ENCODE measurements around the gene ADRB2.

GRCh38 chr5:148806520-148806931 is 19.9 kb upstream of the ADRB2 start:
- TF ChIP-seq CTCF (IDR thresholded peaks at IDR 0.05) = no peak
- no peak for TF ChIP-seq POLR2A (IDR thresholded peaks at IDR 0.05)
